Skin of body (tissue), 2 donors: ENCODE measurements around the gene NLRP8. TPM values are rescaled to one million over a fixed set of nuclear protein-coding genes. Genes with fewer than 3 reads are reported as not detected.
"Not testable (repeated sequence)": the region's sequence is repeated elsewhere in the genome, so short reads cannot be mapped to it uniquely, and the experiment has no call there.

ENCODE experiments used
- DNase-seq: peaks from one replicate; lab custom pipeline; 2025; lab: John Stamatoyannopoulos, UW
- total RNA-seq: library from RNA; depleted of rRNA; stranded (reverse); fragments of >200 nt; gene quantifications from one replicate; pipeline ENCODE4 v1.2.3, GENCODE V29; 2014

Gene NLRP8
- not detected for total RNA-seq

GRCh38 chr19:55947532-55947931, at the start of gene NLRP8:
Gene NLRP8, plus strand, starts transcription at chr19:55947832.
- DNase-seq = no peak

GRCh38 chr19:55898911-55899310, 48.7 kb upstream of the NLRP8 start:
- DNase-seq = no peak

GRCh38 chr19:55901369-55902079, 46.1 kb upstream of the NLRP8 start:
- DNase-seq = no peak

GRCh38 chr19:55902080-55902751, 45.4 kb upstream of the NLRP8 start:
- no peak for DNase-seq

- no peak for DNase-seq
Observed at GRCh38 chr19:55907286-55907685, 40.3 kb upstream of the NLRP8 start.

GRCh38 chr19:55907746-55908145, 39.9 kb upstream of the NLRP8 start:
- no peak for DNase-seq

GRCh38 chr19:55909801-55910200, 37.8 kb upstream of the NLRP8 start:
- DNase-seq = no peak

- no peak for DNase-seq
Observed at GRCh38 chr19:55912916-55913315, 34.7 kb upstream of the NLRP8 start.

- no peak for DNase-seq
Observed at GRCh38 chr19:55913643-55914268, 33.9 kb upstream of the NLRP8 start.

GRCh38 chr19:55923556-55923955, 24.1 kb upstream of the NLRP8 start:
- DNase-seq = no peak

GRCh38 chr19:55927991-55928390, 19.6 kb upstream of the NLRP8 start:
- DNase-seq = no peak

- not testable (repeated sequence) for DNase-seq
Observed at GRCh38 chr19:55929258-55929657, 18.4 kb upstream of the NLRP8 start.

- no peak for DNase-seq
Observed at GRCh38 chr19:55930996-55931515, 16.6 kb upstream of the NLRP8 start.

- no peak for DNase-seq
Observed at GRCh38 chr19:55931936-55932386, 15.7 kb upstream of the NLRP8 start, which contains the start of gene NLRP13. Gene NLRP13, minus strand, starts transcription at chr19:55932336. Its CDS starts 25 bp downstream, at chr19:55932311.

- DNase-seq = no peak
Observed at GRCh38 chr19:55935206-55935605, 12.4 kb upstream of the NLRP8 start.

- DNase-seq = no peak
Observed at GRCh38 chr19:55939206-55939605, 8.4 kb upstream of the NLRP8 start.

GRCh38 chr19:55940306-55940705, 7.3 kb upstream of the NLRP8 start:
- no peak for DNase-seq

GRCh38 chr19:55950566-55950965, 2.9 kb downstream of the NLRP8 start:
- DNase-seq = not testable (repeated sequence)

- DNase-seq = no peak
Observed at GRCh38 chr19:55956431-55956830, 8.8 kb downstream of the NLRP8 start.

GRCh38 chr19:55958356-55958755, 10.7 kb downstream of the NLRP8 start:
- no peak for DNase-seq

GRCh38 chr19:55959996-55960675, 12.5 kb downstream of the NLRP8 start:
- DNase-seq = no peak

- DNase-seq = no peak
Observed at GRCh38 chr19:55962186-55962585, 14.6 kb downstream of the NLRP8 start.
